ENCODE results near the gene SULT2A1.
"Not testable (repeated sequence)": the region's sequence is repeated elsewhere in the genome, so short reads cannot be mapped to it uniquely, and the experiment has no call there.

Gene SULT2A1

DNA sequence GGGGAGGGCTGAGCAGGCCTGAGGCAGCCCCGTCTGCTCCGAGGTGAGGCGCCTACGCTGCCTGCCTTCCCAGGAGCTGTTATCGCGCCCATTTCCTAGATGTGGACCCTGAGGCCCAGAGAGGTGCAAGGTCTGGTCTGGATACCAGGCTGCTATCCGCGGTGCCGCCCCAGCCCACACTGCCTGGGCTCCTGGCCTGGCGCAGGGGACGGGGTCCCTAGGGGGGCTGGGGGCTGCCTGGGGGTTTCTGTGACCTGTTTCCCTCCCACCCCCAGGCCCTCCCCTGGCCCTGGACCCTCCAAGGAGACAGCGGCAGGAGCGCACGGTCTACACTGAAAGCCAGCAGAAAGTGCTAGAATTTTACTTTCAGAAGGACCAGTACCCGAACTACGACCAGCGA, 26.3 kb downstream of the SULT2A1 start:
- not testable (repeated sequence) for DNase-seq

GRCh38 chr19:47858646-47859285, 27.3 kb downstream of the SULT2A1 start, which contains the start of gene TPRX2:
TPRX2 (plus strand) TSS chr19:47859235; CDS start chr19:47859247, 12 bp downstream.
- DNase-seq, result not testable (repeated sequence)

- DNase-seq, result not testable (repeated sequence)
Measured at GRCh38 chr19:47858231-47858630, 27.9 kb downstream of the SULT2A1 start.

- DNase-seq, result no peak
Measured at GRCh38 chr19:47854459-47854858, 31.7 kb downstream of the SULT2A1 start.

- DNase-seq, result no peak
Measured at GRCh38 chr19:47853003-47853402, 33.1 kb downstream of the SULT2A1 start.

GRCh38 chr19:47848823-47849473, 37.2 kb downstream of the SULT2A1 start:
- peak; percentile 23 for DNase-seq

DNA sequence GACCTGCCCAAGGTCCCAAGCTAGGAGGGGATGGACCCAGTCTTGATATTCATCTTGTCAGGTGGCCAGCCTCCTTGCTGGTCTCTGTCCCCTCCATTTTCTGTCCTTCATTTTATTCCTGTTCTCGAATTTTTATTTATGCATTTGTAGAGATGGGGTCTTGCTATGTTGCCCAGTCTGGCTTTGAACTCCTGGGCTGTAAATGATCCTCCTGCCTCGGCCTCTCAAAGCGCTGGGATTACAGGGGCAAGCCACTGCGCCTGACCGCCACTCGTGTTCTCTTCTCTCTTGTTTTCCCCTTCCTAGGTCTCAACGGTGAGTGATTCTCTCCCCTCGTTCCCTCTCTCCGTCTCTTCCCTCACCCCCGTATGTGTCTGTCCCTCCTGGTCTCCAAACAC, 37.7 kb downstream of the SULT2A1 start:
- DNase-seq, result no peak

DNA sequence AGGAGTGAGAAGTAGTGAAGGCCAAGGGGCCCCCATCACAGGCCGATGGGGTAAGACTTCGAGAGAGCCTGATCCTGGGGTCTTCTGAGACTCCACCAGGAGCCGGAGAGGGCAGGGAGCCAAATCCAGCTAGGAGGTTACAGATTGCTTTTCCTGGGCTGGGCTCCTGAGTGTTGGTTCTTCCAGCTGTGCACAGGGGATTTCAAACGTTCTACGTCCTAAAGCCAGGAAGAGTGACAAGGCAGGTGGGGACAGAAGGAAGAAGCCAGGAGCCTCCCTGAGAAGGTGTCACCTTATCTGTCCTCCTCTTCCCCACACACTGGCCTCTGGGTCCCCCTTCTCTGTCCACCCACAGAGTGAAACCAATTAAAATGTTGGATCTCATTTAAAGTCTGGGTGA, 43.2 kb downstream of the SULT2A1 start:
- DNase-seq, result no peak

DNA sequence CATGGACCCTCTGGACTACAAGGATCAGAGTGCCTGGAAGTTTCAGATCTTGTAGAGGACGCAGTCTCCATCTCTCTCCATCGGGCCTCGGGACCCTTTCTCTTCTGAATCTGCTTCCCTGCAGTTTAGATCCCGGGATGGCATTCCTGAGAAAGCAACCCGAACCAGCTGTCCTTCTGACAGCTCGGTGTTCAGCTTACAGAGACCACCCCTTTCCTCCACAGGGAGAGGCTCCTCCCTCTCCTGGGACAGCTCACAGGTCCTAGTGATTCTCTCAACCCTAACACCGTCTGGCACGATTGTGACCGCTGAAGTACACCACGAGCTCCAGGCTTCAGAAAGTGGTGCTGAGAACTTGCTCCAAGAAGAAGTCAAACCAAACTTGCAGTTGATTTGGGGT, 46.2 kb downstream of the SULT2A1 start:
- no peak for DNase-seq

DNA sequence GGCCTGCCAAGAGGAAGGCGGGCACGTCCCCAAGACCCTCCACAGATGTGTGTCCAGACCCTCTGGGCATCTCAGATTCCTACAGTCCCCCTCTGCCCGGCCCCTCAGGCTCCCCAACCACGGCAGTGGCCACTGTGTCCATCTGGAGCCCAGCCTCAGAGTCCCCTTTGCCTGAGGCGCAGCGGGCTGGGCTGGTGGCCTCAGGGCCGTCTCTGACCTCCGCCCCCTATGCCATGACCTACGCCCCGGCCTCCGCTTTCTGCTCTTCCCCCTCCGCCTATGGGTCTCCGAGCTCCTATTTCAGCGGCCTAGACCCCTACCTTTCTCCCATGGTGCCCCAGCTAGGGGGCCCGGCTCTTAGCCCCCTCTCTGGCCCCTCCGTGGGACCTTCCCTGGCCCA, 46.7 kb downstream of the SULT2A1 start:
- DNase-seq, result no peak

- DNase-seq, result no peak
Measured at GRCh38 chr19:47836038-47836437, 50.1 kb downstream of the SULT2A1 start.

GRCh38 chr19:47832723-47833122, 53.4 kb downstream of the SULT2A1 start:
- DNase-seq, result no peak

DNA sequence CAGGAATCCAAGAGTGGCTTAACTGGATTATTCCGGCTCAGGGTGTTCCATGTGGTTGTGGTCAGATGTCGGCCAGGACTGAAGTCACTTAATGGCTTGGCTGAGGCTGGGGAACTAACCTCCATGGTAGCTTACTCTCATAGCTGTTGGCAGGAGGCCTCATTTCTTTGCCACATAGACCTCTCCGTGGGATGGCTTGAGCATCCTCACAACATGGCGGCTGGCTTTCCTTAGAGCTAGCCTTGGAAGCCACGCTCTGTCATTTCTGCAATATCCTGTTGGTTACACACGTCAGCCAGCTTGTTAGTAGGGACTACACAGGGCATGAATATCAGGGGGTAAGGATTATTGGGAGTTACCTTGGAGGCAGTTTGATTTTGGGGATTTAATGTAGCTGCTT, 59.3 kb downstream of the SULT2A1 start:
- DNase-seq, result no peak

DNA sequence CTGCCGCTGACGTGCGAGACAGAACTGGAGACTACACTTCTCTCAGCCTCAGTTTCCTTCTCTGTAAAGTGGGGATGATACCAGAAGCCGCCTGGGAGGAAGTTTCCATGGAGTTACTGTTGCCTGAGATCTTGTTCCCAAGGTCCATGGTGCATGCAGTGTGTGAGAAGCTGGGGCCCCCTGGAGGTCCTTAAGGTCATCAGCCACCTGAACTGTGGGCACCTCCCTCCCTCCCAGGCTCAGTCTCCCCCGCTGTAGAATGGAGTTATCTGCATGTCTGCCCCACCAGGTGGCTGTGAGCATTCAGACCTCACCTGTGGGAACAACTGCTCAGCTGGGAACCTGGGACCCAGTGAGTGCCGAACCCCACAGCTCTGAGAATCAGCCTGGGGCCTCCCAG, 61.7 kb downstream of the SULT2A1 start:
- no peak for DNase-seq

- DNase-seq, result no peak
Measured at GRCh38 chr19:47821460-47822020, 64.6 kb downstream of the SULT2A1 start, which contains the start of gene CRX. CRX (plus strand) TSS chr19:47821937; CDS start chr19:47834444, 12,507 bp downstream.
